Heart right ventricle (tissue), 16 donors: ENCODE results near the gene IL34. TPM values are rescaled to one million over a fixed set of nuclear protein-coding genes. Genes with fewer than 3 reads are reported as not detected.

Source experiments
- ATAC-seq, 8 donors: fragments of 200-7000 bp; cut with Tn5 transposase; one replicate each; pipeline ENCODE4 v1.9.1; 2020; ENCODE audit warnings: mild to moderate bottlenecking in 8 of 8, moderate library complexity in 8 of 8, moderate number of reproducible peaks in 1 of 8
- DNase-seq, 2 donors: peaks; one replicate each; pipeline ENCODE4 v3.0.0-alpha.2; 2020
- H3K27ac ChIP-seq, 10 donors: fragments of 200-600 bp; sonication (generic) in 2 of 10; one replicate each; pipeline versions ENCODE4 v1.5.0 to v1.8.0; 2020 to 2022; ENCODE audit warnings: mild to moderate bottlenecking in 3 of 10
- H3K27me3 ChIP-seq, 7 donors: fragments of 200-600 bp; one replicate each; pipeline ENCODE4 v1.8.0; 2021 to 2022; ENCODE audit warnings: mild to moderate bottlenecking in 2 of 7
- H3K36me3 ChIP-seq, 9 donors: fragments of 200-600 bp; sonication (generic) in 1 of 9; one replicate each; pipeline versions ENCODE4 v1.5.0 to v1.8.0; 2020 to 2022; ENCODE audit warnings: mild to moderate bottlenecking in 2 of 9
- H3K4me1 ChIP-seq, 9 donors: fragments of 200-600 bp; sonication (generic) in 1 of 9; one replicate each; pipeline versions ENCODE4 v1.5.0 to v1.8.0; 2020 to 2022; ENCODE audit warnings: mild to moderate bottlenecking in 4 of 9
- H3K4me3 ChIP-seq, 10 donors: fragments of 200-600 bp; sonication (generic) in 2 of 10; one replicate each; pipeline versions ENCODE4 v1.5.0 to v1.8.0; 2020 to 2022; ENCODE audit warnings: mild to moderate bottlenecking in 7 of 10, moderate library complexity in 2 of 10
- H3K9me3 ChIP-seq, 11 donors: fragments of 200-600 bp in 10 of 11; sonication (generic) in 2 of 11; one replicate each; pipeline versions ENCODE4 v1.5.0 to v1.8.0; 2013 to 2022; ENCODE audit warnings: mild to moderate bottlenecking in 2 of 11, control low read depth in 1 of 11, moderate library complexity in 1 of 11
- CTCF ChIP-seq, 9 donors: fragments of 200-600 bp; sonication (generic) in 2 of 9; IDR thresholded peaks; one replicate each; pipeline versions ENCODE4 v1.5.0 to v1.8.0; 2021 to 2022; ENCODE audit warnings: antibody characterized with exemption in 9 of 9, mild to moderate bottlenecking in 5 of 9, moderate library complexity in 1 of 9
- WGBS, 2 donors: extraction: QIAGEN DNeasy Blood & Tissue Kit; methylation state at CpG; one replicate each; pipeline ENCODE4 v1.1.7; 2013; ENCODE audit warnings: inconsistent platforms in 1 of 2; 5-methylcytosine and 5-hydroxymethylcytosine counted together
- intact Hi-C, 10 donors: fragments of 100-400 bp; cut with DNase I; formaldehyde crosslinking; loops; one replicate each; pipeline versions ENCODE4 v1.11.1 to v1.14.2; 2022
- polyA plus RNA-seq, 2 donors: library from polyadenylated mRNA; stranded (reverse); fragments of 200-250 nt; gene quantifications; one replicate each; pipeline ENCODE4 v1.2.3, GENCODE V29; 2013
- total RNA-seq, 10 donors: library from RNA; stranded (reverse); fragmentation: NEBNext Ultra II Directional in 3 of 10; extraction: Animal tissue kit (Norgen Biotek cat#: 25700) in 3 of 10; gene quantifications; one replicate each; pipeline versions ENCODE4 v1.2.1 to v1.2.4, GENCODE V29; 2021 to 2023
- donor health status: Arrhythmogenic right ventricular cardiomyopathy.
- donor health status: ischemic (EF 13 %, LVEDD 7.1; RV severe dilation, severe dysfunction).
- donor health status: healthy with polysubstance abuse.
- donor health status: DM: no; HTN: yes; CAD: no.
- donor health status: DM: no; HTN: no; CAD: no.
- donor health status: ischemic (EF 25% LVEDD 6.9; RV normal size, moderate dysfunction).
- donor health status: ischemic (EF 25% LVEDD 5.7; RV mildly dilated, moderate dysfunction).
- donor health status: healthy.
- donor health status: DM: yes; HTN: yes; CAD: no.
- donor health status: Ischemic cardiomyopathy.
- donor health status: ischemic (EF 35%, LVEDD 5.7; RV mildly dilated, moderate dysfunction).
- donor health status: nonischemic (EF 11% LVEDD 7.7; RV severe dilation, severe dysfunction).
- donor health status: DM: yes; HTN: yes; CAD: no.
- donor health status: PGD.
- donor health status: ischemic (EF 29% LVEDD 5.4; RV normal size, mild dysfunction).
- donor health status: nonischemic (EF 23%, LVEDD 6.1; RV moderate dilation, normal function).

Gene IL34
- total and polyA plus RNA-seq, 12 donors = 0.37 to 4.4 (median 2.1) TPM

GRCh38 chr16:70677499-70678120, 31.3 kb downstream of the IL34 start:
- Histone ChIP-seq H3K27me3 (no peaks in the 10 kb centered on the region), H3K4me3 (no peak overlapping the region), H3K27ac (no peak overlapping the region), H3K4me1 (peaks cover 22 to 52% (median 26%) of the 10 kb centered on the region in 9 donors), H3K9me3 (no peaks in the 10 kb centered on the region), H3K36me3 (peaks cover 0 to 75% (median 33%) of the 10 kb centered on the region in 9 donors)
- no peak for TF ChIP-seq CTCF (IDR thresholded peaks at IDR 0.05)
- intact Hi-C loops = loop anchor here in 3 of 10 donors (5.0 kb wide), 3 partner anchors 60 to 95 kb away; no protein-coding TSS in a partner anchor
- no peak for ATAC-seq
- DNase-seq = peak in 1 of 2 donors; percentile 9
- WGBS, 2 donors = 73 to 82% methylated on average over 15 of the region's 15 CpGs

- no peak overlapping the region for H3K27ac ChIP-seq
- 84 to 88% methylated on average over 22 of the region's 22 CpGs for WGBS, 2 donors
- ATAC-seq (no peak), DNase-seq (peak in 1 of 2 donors; percentile 9)
- TF ChIP-seq CTCF (IDR thresholded peaks at IDR 0.05) = no peak
- intact Hi-C loops = loop anchor here in 3 of 10 donors (5.0 kb wide), 3 partner anchors 59 to 94 kb away; no protein-coding TSS in a partner anchor
- H3K4me1 ChIP-seq = peaks cover 23 to 59% (median 32%) of the 10 kb centered on the region in 9 donors
- H3K36me3 ChIP-seq = peaks cover 0 to 68% (median 27%) of the 10 kb centered on the region in 9 donors
- H3K27me3 ChIP-seq = no peaks in the 10 kb centered on the region
- H3K9me3 ChIP-seq = no peaks in the 10 kb centered on the region
- H3K4me3 ChIP-seq = no peak overlapping the region
These were observed 31.9 kb downstream of the IL34 start for GRCh38 chr16:70678121-70678897.

GRCh38 chr16:70678898-70679670, 32.7 kb downstream of the IL34 start:
- ATAC-seq = no peak
- Histone ChIP-seq H3K36me3 (peaks cover 0 to 61% (median 25%) of the 10 kb centered on the region in 9 donors), H3K9me3 (no peaks in the 10 kb centered on the region), H3K27ac (no peak overlapping the region), H3K4me3 (no peak overlapping the region), H3K4me1 (peaks cover 29 to 67% (median 40%) of the 10 kb centered on the region in 9 donors), H3K27me3 (no peaks in the 10 kb centered on the region)
- WGBS, 2 donors = 83 to 85% methylated on average over 27 to 31 of the region's 31 CpGs
- TF ChIP-seq CTCF (IDR thresholded peaks at IDR 0.05) = no peak
- DNase-seq = peak in 1 of 2 donors; percentile 8
- intact Hi-C loops = loop anchor here in 3 of 10 donors (5.0 kb wide), 3 partner anchors 58 to 93 kb away; no protein-coding TSS in a partner anchor
